H9 (cell line): ENCODE measurements around the gene OLR1. TPM values are rescaled to one million over a fixed set of nuclear protein-coding genes. Genes with fewer than 3 reads are reported as not detected.

ENCODE experiments used
- DNase-seq: peaks from one replicate; pipeline ENCODE4 v3.0.0-alpha.2; 2017
- H2AFZ ChIP-seq: one replicate; pipeline ENCODE4 v1.6.1; 2013; ENCODE audit warnings: mild to moderate bottlenecking, low read length, control low read depth, moderate library complexity
- H2AK5ac ChIP-seq: 2 replicates; pipeline ENCODE4 v1.6.1; 2013; ENCODE audit warnings: low read length, control low read depth, mixed read lengths; ENCODE audit not compliant: insufficient read length
- H2BK120ac ChIP-seq: one replicate; pipeline ENCODE4 v1.6.1; 2013; ENCODE audit warnings: low read depth, mild to moderate bottlenecking, low read length, control low read depth, inconsistent platforms; ENCODE audit not compliant: poor library complexity, severe bottlenecking
- H2BK12ac ChIP-seq: 2 replicates; pipeline ENCODE4 v1.6.1; 2013; ENCODE audit warnings: low read length, control low read depth, mixed read lengths, low read depth; ENCODE audit not compliant: insufficient read length
- H2BK15ac ChIP-seq: 2 replicates; pipeline ENCODE4 v1.6.1; 2013; ENCODE audit warnings: low read depth, low read length, control low read depth
- H2BK20ac ChIP-seq: one replicate; pipeline ENCODE4 v1.6.1; 2013; ENCODE audit warnings: low read depth, mild to moderate bottlenecking, low read length, control low read depth, inconsistent platforms; ENCODE audit not compliant: poor library complexity, severe bottlenecking
- H2BK5ac ChIP-seq: 2 replicates; pipeline ENCODE4 v1.6.1; 2013; ENCODE audit warnings: low read length, control low read depth, mixed read lengths; ENCODE audit not compliant: insufficient read length
- H3K14ac ChIP-seq: 2 replicates; pipeline ENCODE4 v1.6.1; 2013; ENCODE audit warnings: low read length, control low read depth; ENCODE audit not compliant: insufficient read depth
- H3K18ac ChIP-seq: 2 replicates; pipeline ENCODE4 v1.6.1; 2013; ENCODE audit warnings: low read depth, mild to moderate bottlenecking, mixed read lengths, low read length, control low read depth; ENCODE audit not compliant: insufficient read length
- H3K23ac ChIP-seq: 2 replicates; pipeline ENCODE4 v1.6.1; 2013; ENCODE audit warnings: low read length, control low read depth, mixed read lengths, low read depth; ENCODE audit not compliant: insufficient read length
- H3K23me2 ChIP-seq: 2 replicates; pipeline ENCODE4 v1.6.1; 2013; ENCODE audit warnings: low read depth, mild to moderate bottlenecking, mixed read lengths, low read length, control low read depth; ENCODE audit not compliant: insufficient read length, poor library complexity, severe bottlenecking
- H3K27ac ChIP-seq: 2 replicates; pipeline ENCODE4 v1.5.1; 2013; ENCODE audit warnings: low read length, control low read depth, mixed read lengths, low read depth; ENCODE audit not compliant: insufficient read length
- H3K27me3 ChIP-seq: 2 replicates; pipeline ENCODE4 v1.6.1; 2013; ENCODE audit warnings: low read length, control low read depth, inconsistent platforms; ENCODE audit not compliant: insufficient read depth
- H3K4ac ChIP-seq: 2 replicates; pipeline ENCODE4 v1.6.1; 2013; ENCODE audit warnings: low read depth, mild to moderate bottlenecking, control low read depth, inconsistent platforms, low read length, moderate library complexity
- H3K4me1 ChIP-seq: 2 replicates; pipeline ENCODE4 v1.6.1; 2013; ENCODE audit warnings: low read length, control low read depth, inconsistent platforms; ENCODE audit not compliant: insufficient read depth
- H3K4me2 ChIP-seq: 2 replicates; pipeline ENCODE4 v1.6.1; 2013; ENCODE audit warnings: low read length, control low read depth, mixed read lengths; ENCODE audit not compliant: insufficient read length, insufficient read depth
- H3K56ac ChIP-seq: 2 replicates; pipeline ENCODE4 v1.6.1; 2013; ENCODE audit warnings: low read depth, mild to moderate bottlenecking, mixed read lengths, low read length, control low read depth; ENCODE audit not compliant: insufficient read length
- H3K79me1 ChIP-seq: 2 replicates; pipeline ENCODE4 v1.6.1; 2013; ENCODE audit warnings: low read depth, mild to moderate bottlenecking, moderate library complexity, low read length, control low read depth, inconsistent platforms; ENCODE audit not compliant: insufficient read depth, poor library complexity, severe bottlenecking
- H3K79me2 ChIP-seq: 2 replicates; pipeline ENCODE4 v1.6.1; 2013; ENCODE audit warnings: low read length, control low read depth, inconsistent platforms; ENCODE audit not compliant: insufficient read depth
- H3K9ac ChIP-seq: 2 replicates; pipeline ENCODE4 v1.6.1; 2013; ENCODE audit warnings: low read length, control low read depth, mixed read lengths; ENCODE audit not compliant: insufficient read length; ENCODE audit errors: extremely low read depth
- H3K9me3 ChIP-seq: one replicate; pipeline ENCODE4 v1.6.1; 2013; ENCODE audit warnings: low read depth, low read length, inconsistent platforms; ENCODE audit not compliant: control insufficient read depth
- H3T11ph ChIP-seq: one replicate; pipeline ENCODE4 v1.6.1; 2013; ENCODE audit warnings: mild to moderate bottlenecking, low read length, control low read depth, inconsistent platforms
- H4K20me1 ChIP-seq: one replicate; pipeline ENCODE4 v1.6.1; 2013; ENCODE audit not compliant: control insufficient read depth, insufficient read length, insufficient read depth
- H4K5ac ChIP-seq: 2 replicates; pipeline ENCODE4 v1.6.1; 2013; ENCODE audit warnings: low read depth, mild to moderate bottlenecking, mixed read lengths, low read length, control low read depth; ENCODE audit not compliant: insufficient read length
- H4K8ac ChIP-seq: replicated peaks from 2 replicates; pipeline ENCODE4 v1.6.1; 2013; ENCODE audit warnings: low read length, control low read depth, mixed read lengths, low read depth; ENCODE audit not compliant: insufficient read length
- H4K91ac ChIP-seq: 2 replicates; pipeline ENCODE4 v1.6.1; 2013; ENCODE audit warnings: low read depth, mild to moderate bottlenecking, moderate library complexity, mixed read lengths, low read length, control low read depth; ENCODE audit not compliant: insufficient read length
- H3K27ac Mint-ChIP-seq, 3 experiments: 2 replicates in 2 of 3; 3 replicates in 1 of 3; pipeline ENCODE4 v1.8.0; 2020 to 2021; ENCODE audit warnings: mixed read lengths in 3 of 3, mild to moderate bottlenecking in 1 of 3, moderate library complexity in 1 of 3
- H3K27me3 Mint-ChIP-seq: 2 replicates; pipeline ENCODE4 v1.8.0; 2021; ENCODE audit warnings: low read depth, mild to moderate bottlenecking, moderate library complexity, mixed read lengths
- H3K36me3 Mint-ChIP-seq, 3 experiments: 2 replicates in 2 of 3; 3 replicates in 1 of 3; pipeline ENCODE4 v1.8.0; 2020 to 2021; ENCODE audit warnings: low read depth in 3 of 3, mixed read lengths in 3 of 3; ENCODE audit not compliant: insufficient read depth in 1 of 3
- H3K4me1 Mint-ChIP-seq, 2 experiments: 2 replicates each; pipeline ENCODE4 v1.8.0; 2020; ENCODE audit warnings: mixed read lengths in 2 of 2
- H3K4me3 Mint-ChIP-seq, 2 experiments: 2 replicates in 1 of 2; 3 replicates in 1 of 2; pipeline ENCODE4 v1.8.0; 2020 to 2021; ENCODE audit warnings: mild to moderate bottlenecking in 2 of 2, mixed read lengths in 2 of 2, moderate library complexity in 1 of 2
- H3K9me3 Mint-ChIP-seq, 2 experiments: 2 replicates in 1 of 2; 3 replicates in 1 of 2; pipeline ENCODE4 v1.8.0; 2020; ENCODE audit warnings: mild to moderate bottlenecking in 2 of 2, mixed read lengths in 2 of 2, moderate library complexity in 1 of 2
- WGBS: extraction: QIAGEN DNeasy Blood & Tissue Kit; methylation state at CpG from one replicate; pipeline ENCODE4 v1.1.7; 2013; ENCODE audit warnings: missing lambda C conversion rate, low lambda C conversion rate, mixed read lengths; ENCODE audit not compliant: insufficient read length; ENCODE audit errors: extremely low coverage; 5-methylcytosine and 5-hydroxymethylcytosine counted together
- total RNA-seq: library from RNA; stranded (reverse); gene quantifications from 2 replicates; pipeline ENCODE4 v1.2.1, GENCODE V29; 2021
- TF ChIP-seq, protein P1 (sequence below): fragments of 200-600 bp; sonication (generic); conservative IDR thresholded peaks from 3 replicates; pipeline ENCODE4 v1.8.0; 2021; ENCODE audit warnings: antibody characterized with exemption, mild to moderate bottlenecking

Gene OLR1
- total RNA-seq, 1 experiment from 2014 or later = not detected

GRCh38 chr12:10126413-10126812 is 45.5 kb downstream of the OLR1 start:
- Histone ChIP-seq H3K79me2 (no peaks in the 10 kb centered on the region), H3K79me1 (no peaks in the 10 kb centered on the region), H4K20me1 (no peaks in the 10 kb centered on the region), H3K4me2 (no peak overlapping the region), H2AFZ (no peak overlapping the region), H2BK15ac (no peak overlapping the region), H3K23me2 (no peaks in the 10 kb centered on the region), H3K9ac (no peak overlapping the region), H3K56ac (no peak overlapping the region), H2BK20ac (no peak overlapping the region), H2AK5ac (no peak overlapping the region), H3K4me1 (peaks cover 5% of the 10 kb centered on the region; the same call in 1 of the 2 replicates), H2BK5ac (no peak overlapping the region), H3K4ac (no peak overlapping the region), H4K91ac (no peak overlapping the region), H3T11ph (no peak overlapping the region), H3K23ac (no peak overlapping the region), H3K18ac (no peak overlapping the region), H3K14ac (no peak overlapping the region), H4K5ac (no peak overlapping the region), H3K9me3 (no peaks in the 10 kb centered on the region), H3K27me3 (no peaks in the 10 kb centered on the region), H4K8ac (no peak overlapping the region), H2BK12ac (no peak overlapping the region), H2BK120ac (no peak overlapping the region), H3K27ac (no peak overlapping the region)
- no CpG with 5 or more reads among the region's 1 CpG for WGBS
- Mint-ChIP-seq H3K9me3 (no peaks in the 10 kb centered on the region; a peak in 2 of 5 replicates), H3K4me3 (no peak overlapping the region), H3K4me1 (peaks cover 18 to 22% of the 10 kb centered on the region in 2 experiments), H3K27ac (no peak overlapping the region), H3K27me3 (no peaks in the 10 kb centered on the region), H3K36me3 (no peaks in the 10 kb centered on the region)
- no peak for DNase-seq
- TF ChIP-seq, protein P1, sequence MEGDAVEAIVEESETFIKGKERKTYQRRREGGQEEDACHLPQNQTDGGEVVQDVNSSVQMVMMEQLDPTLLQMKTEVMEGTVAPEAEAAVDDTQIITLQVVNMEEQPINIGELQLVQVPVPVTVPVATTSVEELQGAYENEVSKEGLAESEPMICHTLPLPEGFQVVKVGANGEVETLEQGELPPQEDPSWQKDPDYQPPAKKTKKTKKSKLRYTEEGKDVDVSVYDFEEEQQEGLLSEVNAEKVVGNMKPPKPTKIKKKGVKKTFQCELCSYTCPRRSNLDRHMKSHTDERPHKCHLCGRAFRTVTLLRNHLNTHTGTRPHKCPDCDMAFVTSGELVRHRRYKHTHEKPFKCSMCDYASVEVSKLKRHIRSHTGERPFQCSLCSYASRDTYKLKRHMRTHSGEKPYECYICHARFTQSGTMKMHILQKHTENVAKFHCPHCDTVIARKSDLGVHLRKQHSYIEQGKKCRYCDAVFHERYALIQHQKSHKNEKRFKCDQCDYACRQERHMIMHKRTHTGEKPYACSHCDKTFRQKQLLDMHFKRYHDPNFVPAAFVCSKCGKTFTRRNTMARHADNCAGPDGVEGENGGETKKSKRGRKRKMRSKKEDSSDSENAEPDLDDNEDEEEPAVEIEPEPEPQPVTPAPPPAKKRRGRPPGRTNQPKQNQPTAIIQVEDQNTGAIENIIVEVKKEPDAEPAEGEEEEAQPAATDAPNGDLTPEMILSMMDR = no peak
